Stimulated activated CD4-positive, alpha-beta T cell treated with anti-CD3 and anti-CD28 coated beads, Interleukin-4, amount 100 ng/mL, for 48 hours (primary cell): ENCODE measurements around the gene RHOF.

Source experiments
- DNase-seq, 2 donors: peaks; one replicate each; pipeline ENCODE4 v3.0.0-alpha.2; 2020; ENCODE audit warnings: low read depth in 2 of 2

Gene RHOF

GRCh38 chr12:121804417-121805111 is 11.1 kb upstream of the RHOF start:
- DNase-seq: peak in 1 of 2 donors; percentile 38

- peak in 1 of 2 donors; percentile 61 for DNase-seq
Measured at GRCh38 chr12:121803861-121804416, 10.5 kb upstream of the RHOF start, which contains the start of gene SETD1B. Gene SETD1B (plus strand): TSS chr12:121804009. CDS start chr12:121804738, 729 bp downstream.

GRCh38 chr12:121802843-121803698 is 9.6 kb upstream of the RHOF start:
- DNase-seq: peak; percentile 83 to 85

- no peak for DNase-seq
Measured at GRCh38 chr12:121802485-121802842, 9.0 kb upstream of the RHOF start.

- no peak for DNase-seq
Measured at GRCh38 chr12:121801595-121802484, 8.4 kb upstream of the RHOF start.

- peak in 1 of 2 donors; percentile 58 for DNase-seq
Measured at GRCh38 chr12:121800694-121801594, 7.5 kb upstream of the RHOF start.

- DNase-seq: peak; percentile 76 to 82
Measured at GRCh38 chr12:121799842-121800693, 6.6 kb upstream of the RHOF start.

GRCh38 chr12:121799156-121799841 is 5.8 kb upstream of the RHOF start:
- DNase-seq: no peak

- DNase-seq: no peak
Measured at GRCh38 chr12:121798787-121799155, 5.3 kb upstream of the RHOF start.

- DNase-seq: no peak
Measured at GRCh38 chr12:121797937-121798786, 4.7 kb upstream of the RHOF start.

GRCh38 chr12:121796855-121797751 is 3.6 kb upstream of the RHOF start:
- no peak for DNase-seq

- DNase-seq: peak; percentile 78 to 81
Measured at GRCh38 chr12:121795034-121795968, 1.8 kb upstream of the RHOF start.

- DNase-seq: no peak
Measured at GRCh38 chr12:121794534-121795033, 1.1 kb upstream of the RHOF start.

- peak; percentile 94 for DNase-seq
Measured at GRCh38 chr12:121793838-121794533, 498 bp upstream of the RHOF start.
